NT2/D1 (cell line): ENCODE data around the gene MTM1.

Experiments
- YY1 ChIP-seq: IDR thresholded peaks from 2 replicates; pipeline ENCODE4 v1.6.1; 2011; ENCODE audit not compliant: insufficient read length, insufficient read depth
- ZNF274 ChIP-seq: IDR thresholded peaks from 2 replicates; pipeline ENCODE4 v1.6.1; 2011; ENCODE audit warnings: mild to moderate bottlenecking, low read depth, low read length

GRCh38 chrX:150680974-150681373 is 112.6 kb downstream of the MTM1 start:
- no peak for TF ChIP-seq ZNF274
- no peak for TF ChIP-seq YY1
